HEK293T (cell line): Measurements from ENCODE around the gene KMT2B.

Experiments
- BHLHE40 ChIP-seq: fragments of 450-650 bp; IDR thresholded peaks from 2 replicates; pipeline ENCODE4 v1.6.1; 2016; ENCODE audit warnings: mild to moderate bottlenecking, moderate library complexity, borderline replicate concordance
- CTBP1 ChIP-seq: fragments of 450-650 bp; IDR thresholded peaks from 2 replicates; pipeline ENCODE4 v1.6.1; 2016; ENCODE audit warnings: borderline replicate concordance
- ELF4 ChIP-seq: fragments of 450-650 bp; IDR thresholded peaks from 2 replicates; pipeline ENCODE4 v1.6.1; 2017; ENCODE audit warnings: antibody characterized with exemption
- FOXK2 ChIP-seq: fragments of 450-650 bp; IDR thresholded peaks from 2 replicates; pipeline ENCODE4 v1.6.1; 2016; ENCODE audit warnings: mild to moderate bottlenecking
- FOXM1 ChIP-seq: fragments of 450-650 bp; IDR thresholded peaks from 2 replicates; pipeline ENCODE4 v1.6.1; 2017; ENCODE audit warnings: mild to moderate bottlenecking, borderline replicate concordance
- HDGF ChIP-seq: fragments of 450-650 bp; IDR thresholded peaks from 2 replicates; pipeline ENCODE4 v1.6.1; 2017; ENCODE audit warnings: antibody characterized with exemption, borderline replicate concordance
- LEF1 ChIP-seq: fragments of 450-650 bp; IDR thresholded peaks from 2 replicates; pipeline ENCODE4 v1.6.1; 2017; ENCODE audit warnings: mild to moderate bottlenecking, borderline replicate concordance
- NFRKB ChIP-seq: fragments of 450-650 bp; IDR thresholded peaks from 2 replicates; pipeline ENCODE4 v1.6.1; 2016; ENCODE audit warnings: mild to moderate bottlenecking, moderate library complexity
- SP1 ChIP-seq: fragments of 450-650 bp; IDR thresholded peaks from 2 replicates; pipeline ENCODE4 v1.6.1; 2017
- SUZ12 ChIP-seq: fragments of 450-650 bp; IDR thresholded peaks from 2 replicates; pipeline ENCODE4 v1.6.1; 2016; ENCODE audit warnings: mild to moderate bottlenecking
- ZNF384 ChIP-seq: fragments of 450-650 bp; IDR thresholded peaks from 2 replicates; pipeline ENCODE4 v1.6.1; 2016

DNA sequence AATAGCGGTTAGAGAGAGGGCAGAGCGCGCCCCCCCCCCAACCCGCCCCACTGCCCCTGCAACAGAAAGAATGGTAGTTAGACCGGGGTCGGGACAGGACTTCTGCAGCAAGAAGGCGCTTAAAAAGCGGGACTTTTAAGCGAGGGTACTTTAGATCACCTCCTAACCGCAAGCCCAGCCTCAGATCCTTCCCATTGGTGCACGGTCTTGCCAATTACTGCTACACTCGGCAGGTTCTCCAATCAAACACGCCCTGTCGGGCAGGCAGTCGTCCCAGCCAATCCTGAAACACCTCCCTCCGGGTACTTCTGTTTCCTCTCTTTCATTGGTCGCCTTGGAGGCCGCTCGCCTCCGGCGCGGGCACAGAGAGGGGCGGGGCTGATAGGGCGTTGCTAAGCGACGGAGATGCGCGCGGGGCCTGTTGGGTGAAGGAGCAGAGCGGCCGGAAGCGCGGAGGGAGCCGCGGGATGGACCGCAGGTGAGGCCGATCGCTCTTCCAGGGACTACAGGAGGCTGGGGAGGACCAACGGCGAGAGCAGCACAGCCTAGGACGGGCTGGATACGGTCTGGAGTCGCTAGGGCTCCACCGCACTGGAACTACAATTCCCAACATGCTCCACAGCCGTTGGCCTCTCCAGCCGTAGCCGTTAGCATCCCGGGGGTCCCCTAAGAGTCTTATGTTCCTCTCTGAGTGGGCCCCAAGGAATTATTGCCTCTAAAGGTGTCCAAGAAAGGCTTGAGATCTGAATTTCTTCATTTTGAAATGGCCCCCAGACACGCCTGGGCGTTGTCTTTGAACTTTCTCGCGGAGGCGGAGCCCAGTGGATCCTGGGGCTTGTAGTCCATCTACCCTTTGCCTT lies 40.2 kb downstream of the KMT2B start, which contains the start of gene PROSER3:
- TF ChIP-seq NFRKB (no peak), ELF4 (peak; percentile 34), BHLHE40 (no peak), SP1 (no peak), ZNF384 (no peak), FOXM1 (no peak), HDGF (no peak), SUZ12 (no peak; the same call in none of the 2 replicates), FOXK2 (no peak), LEF1 (0 out of 2 replicates have a peak, but pooled peaks have one; percentile 25), CTBP1 (no peak)
